ENCODE data around the gene MINDY4.

DNA sequence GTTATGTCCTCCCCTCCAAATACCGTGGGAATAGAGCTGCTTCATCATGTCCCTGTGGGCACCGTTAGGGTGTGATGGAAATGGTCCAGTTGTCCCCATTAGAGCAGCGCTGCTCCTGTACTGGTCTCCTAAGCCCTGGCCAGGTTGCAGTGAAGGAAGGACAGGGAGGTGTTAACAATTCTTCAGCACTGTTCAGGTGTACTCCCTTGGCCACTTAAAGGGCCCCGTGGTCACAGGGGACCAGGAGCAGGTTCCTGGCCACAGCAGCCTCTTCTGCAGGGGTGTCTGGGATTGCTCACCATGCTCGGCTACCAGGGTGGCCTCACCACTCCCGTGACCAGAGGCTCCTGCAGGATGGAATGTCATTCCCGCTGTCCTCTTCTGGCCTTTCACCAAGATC lies 65.8 kb downstream of the MINDY4 start:
- no peak for TF ChIP-seq SUZ12 (IDR thresholded peaks at IDR 0.05; ENCODE audit: extremely low read depth, insufficient read depth, insufficient read length)
- TF ChIP-seq YY1 (IDR thresholded peaks at IDR 0.05; ENCODE audit: insufficient read depth, insufficient read length): no peak
- TF ChIP-seq ZNF274 (IDR thresholded peaks at IDR 0.05; ENCODE audit: low read depth, low read length): no peak

All from NT2/D1 (cell line).